TTC549 (cell line): ENCODE results near the gene GDF7.

Experiments used
- FAIRE-seq: peaks from 2 replicates; lab custom pipeline; 2012; peaks lifted over from hg19 to GRCh38; lab: Jason Lieb, UNC

The GDF7 gene

DNA sequence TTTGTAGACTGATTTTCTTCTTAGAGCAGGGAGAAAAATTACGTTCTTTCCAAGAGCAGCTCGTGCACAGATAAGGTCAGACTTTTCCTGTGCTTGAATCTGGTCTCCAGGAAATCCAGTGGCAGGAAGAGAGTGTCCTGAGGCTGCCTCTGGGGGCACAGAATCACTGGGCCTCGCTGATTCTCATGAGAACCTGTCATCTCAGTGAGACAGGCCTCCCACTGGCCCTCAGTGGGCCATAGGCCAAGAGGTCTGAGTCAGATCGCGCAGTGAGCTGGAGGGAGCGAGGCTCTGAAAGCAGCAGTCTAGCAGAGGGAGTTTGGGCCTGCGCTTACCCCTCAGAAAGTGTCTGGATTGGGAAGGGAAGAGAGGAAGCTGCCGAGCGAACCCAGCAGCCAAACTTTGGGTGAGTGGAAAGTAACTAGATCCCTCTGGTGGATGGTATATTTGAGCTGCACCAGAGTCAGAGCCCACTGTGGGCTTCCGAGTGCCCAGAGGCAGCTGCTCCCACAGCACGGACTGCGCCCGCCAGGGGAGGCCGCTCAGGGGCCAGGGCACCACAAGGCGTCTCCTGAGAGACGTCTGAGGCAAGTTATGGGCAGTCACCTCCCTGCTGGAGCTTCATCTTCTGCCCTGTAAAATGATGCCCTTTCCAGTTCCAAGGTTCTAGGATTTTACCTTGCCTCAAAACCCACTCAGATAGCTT is 8.2 kb downstream of the GDF7 start:
- FAIRE-seq: no peak

DNA sequence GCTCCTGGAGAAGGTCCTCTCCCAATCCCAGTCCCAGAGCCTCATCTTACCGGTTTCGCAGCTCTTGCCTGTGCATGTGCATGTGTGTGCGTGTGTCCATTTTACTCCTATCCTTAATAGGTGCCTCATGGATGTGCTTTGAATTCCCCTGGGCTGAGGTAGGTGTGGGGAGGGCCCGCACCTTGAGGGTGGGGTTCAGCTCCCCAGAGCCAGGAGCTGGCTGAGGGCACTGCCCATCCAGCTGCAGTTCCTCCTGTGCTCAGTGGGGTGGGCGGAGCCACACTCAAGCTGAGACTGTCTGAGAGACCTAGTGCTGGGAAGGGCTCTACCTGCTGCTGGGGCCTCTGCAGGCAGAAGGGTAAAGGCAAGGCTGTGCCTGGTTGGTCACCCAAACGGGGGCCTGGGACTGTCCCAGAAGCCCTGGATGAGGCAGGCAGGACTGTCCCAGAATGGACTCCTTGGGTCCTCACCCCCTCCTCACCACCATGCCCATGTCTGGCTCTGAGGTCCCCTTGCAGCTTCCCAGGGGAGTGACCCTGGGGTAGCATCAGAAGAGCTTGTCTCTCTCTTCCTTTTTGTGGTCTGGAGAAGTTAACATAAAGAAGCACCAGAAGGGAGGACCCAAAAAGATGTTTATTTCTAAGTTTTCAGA is 8.9 kb downstream of the GDF7 start:
- FAIRE-seq: no peak

DNA sequence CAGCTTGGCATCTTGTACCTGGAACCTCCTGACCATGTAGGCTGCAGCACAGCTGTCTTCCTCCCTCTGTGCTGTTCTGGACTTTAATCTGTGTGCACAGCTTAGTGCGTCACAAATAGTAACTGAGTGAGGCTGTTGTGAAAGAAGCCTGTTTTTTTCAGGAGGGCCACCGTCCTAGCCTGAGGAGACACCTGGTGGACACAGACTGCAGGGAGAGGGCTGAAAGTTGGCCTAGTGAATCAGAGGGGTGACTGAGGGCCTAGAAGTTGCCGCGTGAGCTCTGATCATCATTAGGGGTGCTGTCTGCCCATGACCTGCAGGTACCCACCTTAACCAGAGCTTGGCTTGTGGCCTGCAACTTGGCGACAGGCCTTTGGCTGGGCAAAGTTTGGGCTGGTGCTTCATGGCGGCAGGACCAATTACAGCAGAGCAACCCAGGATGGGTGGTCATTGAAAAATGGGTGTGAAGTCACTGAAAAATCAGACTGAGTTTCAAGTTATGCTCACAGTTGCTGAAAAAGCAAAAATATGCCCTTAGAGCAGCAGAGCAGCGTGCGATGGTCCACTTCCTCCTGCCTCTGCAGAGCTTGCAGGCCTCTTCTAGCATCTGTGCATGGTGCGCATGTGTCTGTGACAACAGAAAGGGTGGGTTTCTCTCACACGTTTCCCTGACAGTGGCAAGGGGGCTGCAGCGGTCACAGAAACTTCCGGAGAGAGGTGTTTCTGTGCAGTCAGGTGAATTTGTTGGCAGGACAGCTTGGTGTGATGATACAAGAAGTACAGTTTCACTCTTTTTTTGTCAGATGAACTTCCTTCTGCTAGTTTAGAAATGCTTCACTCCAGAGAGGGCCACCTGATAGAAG is 9.6 kb downstream of the GDF7 start:
- no peak for FAIRE-seq

DNA sequence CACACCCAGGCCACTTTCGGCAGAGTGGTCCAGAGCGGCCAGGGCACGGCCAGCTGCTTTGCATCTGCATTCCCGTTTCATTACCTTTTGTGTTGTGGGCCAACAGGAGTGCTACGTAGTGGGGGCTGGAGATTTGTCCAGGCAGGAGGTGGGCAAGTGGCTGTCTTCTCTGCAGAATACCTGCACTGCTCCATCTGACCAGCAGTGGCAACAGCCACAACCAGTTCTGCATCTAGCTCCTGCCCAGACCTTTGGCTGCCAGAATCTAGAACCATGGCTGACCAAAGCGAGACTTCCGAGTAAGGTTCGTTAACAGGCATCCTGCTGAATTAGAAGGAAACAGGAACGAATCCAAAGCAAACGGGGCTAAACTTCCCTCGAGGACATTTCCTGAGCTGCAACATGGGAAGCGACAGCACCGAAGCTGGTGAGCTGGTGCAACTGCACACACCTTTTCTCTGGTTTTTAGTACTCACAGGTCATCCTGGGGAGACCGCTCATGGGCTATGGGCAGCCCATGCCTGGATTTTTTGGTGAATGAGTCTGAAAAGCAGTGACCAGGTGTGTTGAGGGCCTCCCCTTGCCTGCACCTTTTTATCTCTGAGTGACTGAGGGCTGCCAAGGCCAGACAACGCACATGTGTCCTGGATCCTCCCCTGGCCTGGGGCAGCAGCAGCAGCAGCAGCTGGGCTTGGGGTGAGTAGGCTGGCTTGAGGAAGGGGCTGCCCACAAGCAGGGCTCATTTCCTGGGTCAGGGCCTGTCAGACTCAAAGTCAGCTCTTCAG is 10.5 kb downstream of the GDF7 start:
- FAIRE-seq: no peak

DNA sequence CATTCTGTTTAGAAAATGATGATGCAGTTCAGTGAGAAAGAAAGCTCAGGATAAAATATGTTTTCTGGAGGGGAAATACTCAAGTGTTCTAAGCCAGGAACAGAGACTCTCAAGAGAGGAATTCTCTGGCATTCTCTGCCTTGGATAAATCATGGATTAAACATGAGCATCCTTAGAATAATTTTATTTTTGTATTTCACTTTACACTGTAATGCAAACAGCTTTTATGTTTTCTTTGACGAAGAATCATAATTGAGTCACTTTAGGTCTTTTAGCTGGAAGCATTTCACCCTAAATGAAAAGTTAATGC is 11.1 kb downstream of the GDF7 start:
- FAIRE-seq: no peak

DNA sequence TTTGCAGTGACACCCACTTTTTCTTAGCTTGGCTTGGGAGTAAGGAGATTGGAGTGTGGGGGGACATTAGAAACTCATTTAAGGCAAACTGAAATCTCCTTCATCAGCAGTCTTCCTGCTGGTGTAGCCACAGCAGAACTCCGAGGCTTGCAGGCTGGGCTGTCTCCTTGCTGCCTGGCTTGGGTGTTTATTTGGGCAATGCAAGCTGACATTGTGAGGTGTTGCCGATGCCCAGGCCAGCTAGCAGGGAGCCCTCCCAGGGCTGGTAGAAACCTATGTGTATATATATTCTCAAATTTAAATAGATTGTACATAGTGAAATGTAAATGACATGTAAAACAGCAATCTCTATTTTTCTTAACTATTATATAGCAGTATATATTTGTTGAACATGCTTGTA is 11.8 kb downstream of the GDF7 start:
- no peak for FAIRE-seq

DNA sequence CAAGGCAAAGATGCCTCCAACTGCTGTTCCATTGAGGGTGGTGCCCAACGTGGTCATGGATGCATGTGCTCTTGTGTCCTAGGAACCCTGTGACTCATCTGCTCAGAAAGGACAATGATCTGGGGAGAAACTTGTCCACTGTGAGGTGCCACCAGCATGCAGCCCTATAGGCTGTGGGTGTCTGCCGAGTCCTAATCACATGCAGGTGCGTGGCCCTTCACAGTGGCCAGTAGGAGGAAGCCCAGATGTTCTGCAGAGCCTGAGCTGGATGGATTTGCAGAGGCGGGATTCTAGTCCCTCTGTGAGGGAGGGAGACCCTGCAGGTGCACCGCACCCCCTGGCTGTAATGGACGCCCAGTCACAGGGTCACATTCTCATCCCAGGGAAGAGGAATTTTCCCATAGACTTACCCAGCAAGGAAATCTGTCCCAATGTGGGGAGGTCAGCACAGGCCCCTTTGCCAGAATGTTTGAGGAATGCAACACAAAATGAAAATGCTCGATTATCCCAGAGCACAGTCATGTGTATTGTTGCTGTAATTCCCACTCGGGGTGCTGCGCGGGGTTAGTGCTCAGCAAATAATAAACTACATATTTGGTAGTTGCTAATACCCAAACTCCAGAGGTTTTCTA is 13.9 kb downstream of the GDF7 start:
- FAIRE-seq: no peak

DNA sequence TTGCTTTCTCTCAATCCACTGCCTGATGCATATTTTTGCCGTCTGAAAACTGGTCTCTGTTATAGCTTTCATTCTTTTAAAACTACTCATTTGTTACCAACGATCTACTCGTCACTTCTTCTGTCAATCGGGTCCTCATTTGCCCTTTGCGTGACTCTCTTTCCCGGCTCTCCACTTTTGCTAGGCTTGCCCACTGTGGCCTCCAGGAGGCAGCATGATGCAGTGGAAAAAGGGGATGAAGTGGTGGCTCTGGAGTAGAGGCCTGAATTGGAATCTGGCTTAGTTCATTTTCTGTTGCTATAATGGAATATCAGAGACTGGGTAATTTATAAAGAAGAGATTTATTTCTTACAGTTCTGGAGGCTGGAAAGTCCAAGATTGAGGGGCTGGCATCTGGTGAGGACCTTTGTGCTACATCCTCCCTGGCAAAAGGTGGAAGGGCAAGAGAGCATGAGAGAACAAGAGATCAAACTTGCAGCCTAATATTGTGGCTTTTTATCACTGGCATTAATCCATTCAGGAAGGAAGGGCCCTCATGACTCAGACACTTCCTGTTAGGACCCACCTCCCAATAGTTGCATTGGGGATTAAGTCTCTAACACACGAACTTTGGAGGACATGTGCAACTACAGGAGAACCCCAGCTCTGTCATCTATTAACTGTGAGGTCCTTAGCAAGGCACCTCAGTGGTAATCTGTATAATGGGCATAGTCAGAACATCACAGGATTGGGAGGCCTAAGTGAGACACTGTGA is 15.4 kb downstream of the GDF7 start:
- peak; percentile 23 for FAIRE-seq

DNA sequence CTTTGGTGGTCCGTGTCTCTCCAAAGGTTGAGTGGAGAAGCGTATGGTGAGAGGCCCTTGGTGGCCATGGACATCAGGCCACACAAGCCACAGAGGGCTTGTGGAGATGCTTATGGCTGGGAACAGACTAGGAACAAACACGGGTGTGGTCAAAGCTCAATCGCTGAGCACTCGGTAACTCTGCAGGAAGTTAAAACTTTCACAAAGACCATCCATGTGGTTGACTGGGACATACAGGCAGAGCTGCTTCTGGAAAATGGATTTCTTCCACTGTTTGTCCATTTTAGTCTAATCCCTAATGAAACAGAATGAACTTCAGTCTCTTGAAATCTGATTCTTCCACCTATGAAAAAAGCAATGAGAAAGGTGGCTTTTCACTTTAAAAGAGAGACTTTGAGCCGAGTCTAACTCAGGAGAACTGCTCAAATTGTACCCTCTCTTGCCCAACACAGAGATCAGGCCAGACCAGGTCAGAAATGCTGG is 17.7 kb downstream of the GDF7 start:
- no peak for FAIRE-seq

DNA sequence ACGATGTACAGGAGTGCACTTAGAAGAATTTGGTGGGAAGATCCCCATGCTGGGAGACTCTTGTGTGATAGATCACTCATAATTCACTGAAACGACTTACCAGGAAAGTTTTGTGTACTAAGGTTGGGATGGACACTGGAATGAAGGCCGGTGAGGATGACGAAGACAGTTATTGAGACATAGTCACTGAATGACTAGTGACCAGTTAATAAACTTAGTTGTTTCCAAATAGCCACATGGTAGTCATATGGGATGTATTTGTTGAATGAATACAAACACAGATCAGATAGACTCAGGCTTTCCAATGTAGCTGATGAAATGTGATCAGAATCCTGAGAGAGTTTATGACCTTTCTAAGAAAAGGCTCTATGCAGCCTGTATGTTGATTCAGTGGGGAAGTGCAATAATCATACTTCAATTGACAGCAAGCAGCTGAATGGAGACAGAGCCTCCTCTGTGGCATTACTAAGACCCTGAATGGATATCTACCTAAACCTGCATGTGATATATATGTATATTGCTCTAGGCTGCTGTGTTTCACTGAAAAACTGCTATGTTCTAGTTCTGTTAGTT is 20.4 kb downstream of the GDF7 start:
- no peak for FAIRE-seq

DNA sequence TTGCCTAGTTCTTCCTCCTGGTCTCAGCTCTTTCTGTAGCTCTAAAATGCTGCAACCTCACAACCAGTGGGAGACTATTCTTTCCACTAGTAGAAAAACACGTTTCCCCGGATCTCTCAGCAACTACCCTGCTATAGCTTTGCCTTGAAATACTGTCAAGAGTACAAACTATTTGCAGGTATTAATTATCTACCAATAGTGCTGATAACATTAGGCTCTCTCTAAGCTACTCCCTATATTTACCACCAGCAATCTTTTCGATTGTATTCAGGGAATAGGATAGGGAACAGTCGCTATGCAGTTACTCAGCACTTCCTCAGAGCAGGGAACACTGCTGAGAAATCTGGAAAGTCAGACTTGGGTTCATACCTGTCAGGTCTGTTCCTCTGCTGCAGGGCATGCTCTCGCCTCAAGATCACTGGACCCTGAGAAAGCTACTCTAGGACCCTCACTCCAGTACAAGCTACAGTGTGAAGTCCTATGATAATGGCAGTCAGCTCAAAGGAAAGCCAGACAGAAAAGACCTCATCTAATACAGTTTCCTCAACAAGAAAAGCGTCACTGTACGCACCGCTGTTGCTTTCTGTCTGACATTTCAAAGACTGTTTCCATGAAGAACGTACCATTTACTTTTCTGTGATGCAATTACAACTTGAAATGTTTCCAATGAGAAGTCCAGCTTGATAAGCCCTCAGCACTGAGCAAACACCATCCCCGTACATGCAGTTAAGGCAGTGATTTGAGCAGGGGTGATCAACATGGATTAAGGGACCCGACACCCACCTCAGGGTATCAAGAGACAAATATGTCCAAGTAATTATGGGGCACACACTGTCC is 22.7 kb downstream of the GDF7 start:
- FAIRE-seq: no peak

DNA sequence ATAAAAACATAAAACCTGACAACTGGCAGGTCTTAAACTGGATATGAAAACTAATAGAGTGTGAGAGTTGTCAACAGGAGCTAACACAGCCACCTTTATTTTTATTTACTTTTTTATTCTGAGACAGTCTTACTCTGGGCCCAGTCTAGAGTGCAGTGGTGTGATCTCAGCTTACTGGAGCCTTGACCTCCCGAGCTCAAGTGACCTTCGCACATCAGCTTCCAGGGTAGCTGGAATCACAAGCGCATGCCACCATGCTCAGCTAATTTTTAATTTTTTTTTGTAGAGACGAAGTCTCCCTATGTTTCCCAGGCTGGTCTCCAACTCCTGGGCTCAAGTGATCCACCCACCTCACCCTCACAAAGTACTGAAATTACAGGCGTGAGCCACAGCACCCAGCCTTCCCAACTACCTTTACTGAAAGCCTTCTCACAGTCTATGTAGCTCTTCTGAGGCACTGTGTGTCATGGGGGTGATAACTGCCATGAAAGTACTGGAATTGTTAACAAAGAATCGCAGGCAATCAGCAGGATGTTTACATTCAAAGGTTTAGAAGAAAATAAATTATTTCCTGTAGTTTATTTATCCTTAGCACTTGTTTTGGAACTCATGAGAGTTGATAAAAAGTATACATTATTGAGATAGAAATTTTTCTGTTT is 24.3 kb downstream of the GDF7 start:
- FAIRE-seq: no peak

DNA sequence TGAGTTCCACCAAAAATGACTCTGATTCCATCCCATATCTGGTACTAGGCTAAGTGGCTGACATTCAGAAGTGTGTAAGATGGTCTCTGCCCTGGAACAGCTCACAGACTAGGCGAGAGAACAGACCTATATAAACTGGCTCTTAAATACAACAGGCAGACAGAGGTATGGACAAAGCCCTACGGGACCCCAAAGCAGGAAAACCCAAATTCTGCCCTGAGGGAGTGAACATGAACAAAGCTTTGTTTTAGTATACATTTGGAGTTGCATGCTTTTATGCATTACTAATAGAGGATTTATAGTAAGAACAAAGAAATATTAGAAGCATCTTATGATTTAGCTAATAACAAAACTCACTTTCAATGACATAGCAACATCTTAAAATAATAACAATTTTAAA is 25.1 kb downstream of the GDF7 start:
- no peak for FAIRE-seq

DNA sequence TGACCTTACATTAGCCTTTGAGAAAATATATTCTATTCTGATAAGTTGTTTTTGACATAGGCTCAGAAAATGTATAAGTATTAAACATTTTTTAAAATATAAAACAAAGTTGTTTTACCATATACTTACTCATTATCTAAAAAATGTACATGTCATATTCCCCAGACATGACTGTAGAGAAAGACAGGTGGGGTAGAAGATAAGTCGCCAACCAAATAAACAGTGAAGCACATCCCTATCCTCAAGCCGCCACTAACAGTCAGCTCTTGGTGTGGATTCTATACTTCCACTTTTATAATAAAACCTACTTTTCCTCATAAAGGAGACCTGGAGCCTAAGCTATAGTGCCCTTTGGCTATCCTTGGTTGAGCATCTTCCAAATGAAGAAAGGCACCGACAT is 26.4 kb downstream of the GDF7 start:
- FAIRE-seq: no peak

DNA sequence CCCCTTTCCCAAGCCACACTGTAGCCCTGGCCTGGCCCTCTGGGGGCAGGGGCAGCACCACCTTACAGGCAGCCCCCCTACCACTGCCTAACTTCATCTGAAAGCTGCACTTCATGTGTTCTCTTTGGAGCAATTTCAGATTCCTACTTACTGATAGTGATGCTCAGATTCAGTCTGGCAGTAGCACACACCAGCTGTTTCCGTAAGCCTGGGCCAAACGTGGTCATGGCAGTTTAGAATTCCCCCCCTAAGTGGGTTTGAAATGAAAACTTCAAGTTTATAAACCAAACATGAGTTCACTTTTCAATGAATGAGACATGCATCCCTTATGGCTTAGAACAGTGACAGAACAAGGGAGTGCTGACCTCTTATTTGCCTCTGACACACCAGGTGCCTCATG is 29.4 kb downstream of the GDF7 start:
- no peak for FAIRE-seq

DNA sequence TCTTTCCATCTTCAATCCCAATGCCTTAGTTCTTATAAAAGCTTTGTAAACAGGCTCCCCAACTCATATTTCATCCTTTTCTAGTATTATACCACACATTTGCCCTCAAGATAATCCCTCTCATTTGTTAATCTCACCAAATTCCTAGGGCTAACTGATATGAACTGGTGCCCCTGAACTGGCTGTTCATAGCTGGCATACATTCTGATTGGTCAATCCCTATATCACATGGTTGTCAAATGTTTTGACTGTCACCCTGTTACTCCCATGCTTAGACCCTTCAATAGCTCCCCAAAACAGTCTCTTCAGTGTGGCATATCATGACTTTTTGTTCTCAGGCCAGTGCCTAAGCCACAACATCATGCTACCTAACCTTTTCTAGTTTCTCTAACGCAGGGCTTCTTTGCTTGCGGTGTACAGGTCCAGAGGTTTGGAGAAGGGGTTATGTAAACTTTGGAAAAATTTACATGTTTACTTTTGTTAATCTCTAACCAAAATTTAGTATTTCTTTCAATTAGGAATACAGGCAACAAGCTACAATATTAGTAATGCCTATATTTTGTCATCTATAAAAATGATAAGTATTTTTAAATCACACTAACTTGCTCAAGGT is 30.5 kb downstream of the GDF7 start:
- FAIRE-seq: no peak

DNA sequence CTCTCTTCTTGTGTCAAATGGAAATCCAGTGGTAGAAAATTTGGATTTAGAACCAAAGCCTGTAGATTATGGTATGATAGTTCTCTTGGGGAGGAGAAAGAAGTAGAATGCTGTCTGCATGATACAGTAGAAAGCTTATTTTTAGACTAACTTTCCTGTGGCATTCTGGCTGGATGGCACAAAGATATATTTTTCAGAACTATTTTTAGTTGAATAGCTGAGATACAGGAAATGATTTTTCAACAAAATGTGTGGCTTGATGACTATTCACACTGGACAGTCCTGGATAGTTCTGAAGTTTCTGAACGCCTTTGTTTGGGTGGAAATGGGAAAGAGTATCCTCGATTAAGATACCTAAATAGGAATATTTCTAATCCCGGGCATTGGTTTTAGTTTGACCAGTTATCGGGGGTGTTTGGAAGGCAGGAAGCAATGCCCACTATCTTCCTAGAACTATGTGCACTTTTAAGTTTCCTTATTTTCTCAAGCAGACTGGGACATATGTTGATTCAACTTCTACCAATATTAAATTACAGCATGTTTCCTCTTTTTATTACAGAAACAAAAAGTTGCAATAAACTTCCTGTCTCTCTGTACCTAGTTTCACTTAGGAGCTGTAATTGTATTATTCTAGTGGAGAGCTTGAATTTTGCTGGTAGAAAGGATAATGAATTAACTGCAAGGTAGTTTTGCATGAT is 32.1 kb downstream of the GDF7 start:
- no peak for FAIRE-seq

DNA sequence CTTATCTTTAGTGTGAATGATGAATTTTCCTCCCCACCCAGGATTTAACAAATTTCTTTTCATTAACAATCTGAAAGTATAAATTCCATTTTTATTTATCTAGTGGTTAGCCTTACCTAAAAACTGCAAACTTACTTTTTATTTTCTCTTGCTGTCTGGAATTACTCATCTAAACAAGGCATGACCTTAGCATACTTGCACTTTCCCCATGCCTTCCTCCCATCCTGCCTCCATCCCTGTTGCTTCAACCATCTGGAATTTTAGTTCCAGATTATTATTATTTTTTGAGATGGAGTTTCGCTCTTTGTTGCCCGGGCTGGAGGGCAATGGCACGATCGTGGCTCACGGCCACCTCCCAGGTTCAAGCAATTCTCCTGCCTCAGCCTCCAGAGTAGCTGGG is 35.6 kb downstream of the GDF7 start:
- no peak for FAIRE-seq
